Measurements from ENCODE around the gene SMS. TPM values are rescaled to one million over a fixed set of nuclear protein-coding genes. Genes with fewer than 3 reads are reported as not detected.

The SMS gene
- total and polyA plus RNA-seq, 2 of the 13 experiments (the other 11 are each of a cell fraction or from before 2014, with no cell fraction given): 40.5 to 91.9 TPM

GRCh38 chrX:21956783-21957182 is 16.3 kb downstream of the SMS start:
- H3K79me2 ChIP-seq (ENCODE audit: insufficient read depth, low read length): peaks cover 86% of the 10 kb centered on the region
- ATAC-seq (no peak), FAIRE-seq (no peak), DNase-seq (ENCODE audit: low spot score) (no peak)
- no peak overlapping the region for H3K27ac ChIP-seq (ENCODE audit: extremely low read length, insufficient read depth, low read length)
- ChIA-PET CTCF (ENCODE audit: low intra/inter-chr PET ratio, low total read pairs) (no interaction called here), POLR2A (no interaction called here)
- no peaks in the 10 kb centered on the region for H3K36me3 ChIP-seq (replicated peaks in 1 of 2; ENCODE audit: control insufficient read depth in 1 of 2, insufficient read depth in 2 of 2, low read length in 2 of 2)
- intact Hi-C loops (cut with micrococcal nuclease; ENCODE audit: unreplicated experiment): no loop called here
- no peak overlapping the region for H3K4me3 ChIP-seq (replicated peaks in 1 of 3; ENCODE audit: insufficient read depth in 1 of 3, low read depth in 2 of 3, low read length in 3 of 3)
- H3K9me3 ChIP-seq (ENCODE audit: low read length): no peaks in the 10 kb centered on the region
- no peaks in the 10 kb centered on the region for H3K27me3 ChIP-seq (ENCODE audit: control insufficient read depth in 1 of 2, insufficient read depth in 2 of 2, low read length in 2 of 2)
- 96% methylated on average over 3 of the region's 7 CpGs for WGBS (ENCODE audit: low lambda C conversion rate)
- BruUV-seq (replicated peaks): no TSS peak
- H3K4me2 ChIP-seq (ENCODE audit: low read depth, low read length): no peak overlapping the region
- in situ Hi-C loops (cut with HindIII; ENCODE audit: extremely low pct_ligation_motif_present, low pct_unique_long_range_greater_than_20kb): no loop called here
- peaks cover 14% of the 10 kb centered on the region for H4K20me1 ChIP-seq (ENCODE audit: insufficient read depth, low read length)
- TF ChIP-seq BRF2 (CRISPR knock-in tag; IDR thresholded peaks at IDR 0.05): no peak
- TF ChIP-seq MYNN (CRISPR knock-in tag; IDR thresholded peaks at IDR 0.05; ENCODE audit: low read depth): no peak
- no peak for TF ChIP-seq ZBTB21 (CRISPR knock-in tag; IDR thresholded peaks at IDR 0.05)
- TF ChIP-seq PHF8 (CRISPR knock-in tag; IDR thresholded peaks at IDR 0.05): no peak
- no peak for TF ChIP-seq EHMT2 (IDR thresholded peaks at IDR 0.05; ENCODE audit: borderline replicate concordance, low read depth, low read length)
- no peak overlapping the region for H3K9ac ChIP-seq (ENCODE audit: insufficient read depth, low read depth, low read length)
- peaks cover 44% of the 10 kb centered on the region for H3K4me1 ChIP-seq (ENCODE audit: insufficient read depth, low read length)
- H2AFZ ChIP-seq (ENCODE audit: low read length): no peak overlapping the region

DNA sequence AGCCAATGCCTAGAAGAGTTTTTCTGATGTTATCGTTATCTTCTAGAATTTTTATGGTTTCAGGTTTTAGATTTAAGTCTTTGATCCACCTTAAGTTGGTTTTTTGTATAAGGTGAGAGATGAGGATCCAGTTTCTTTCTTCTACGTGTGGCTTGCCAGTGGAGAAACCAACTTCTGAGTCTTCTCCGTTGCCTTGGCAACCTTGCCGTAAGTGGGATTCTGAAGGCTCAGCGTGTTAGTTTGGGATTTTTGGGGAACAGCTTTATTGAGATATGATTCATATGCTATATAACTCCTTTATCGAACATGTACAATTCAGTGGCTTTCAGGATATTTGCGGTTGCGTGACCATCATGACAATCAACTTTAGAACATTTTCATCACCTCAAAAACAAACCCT is 17.7 kb downstream of the SMS start:
- ChIA-PET POLR2A (no interaction called here), CTCF (ENCODE audit: low intra/inter-chr PET ratio, low total read pairs) (no interaction called here)
- FAIRE-seq: no peak
- no peak overlapping the region for H3K27ac ChIP-seq (ENCODE audit: extremely low read length, insufficient read depth, low read length)
- peaks cover 14% of the 10 kb centered on the region for H4K20me1 ChIP-seq (ENCODE audit: insufficient read depth, low read length)
- H3K79me2 ChIP-seq (ENCODE audit: insufficient read depth, low read length): peaks cover 86% of the 10 kb centered on the region
- no peak overlapping the region for H2AFZ ChIP-seq (ENCODE audit: low read length)
- H3K4me1 ChIP-seq (ENCODE audit: insufficient read depth, low read length): peaks cover 34% of the 10 kb centered on the region
- no peaks in the 10 kb centered on the region for H3K9me3 ChIP-seq (ENCODE audit: low read length)
- DNase-seq (ENCODE audit: low spot score): no peak
- BruUV-seq (replicated peaks): no TSS peak
- H3K4me3 ChIP-seq (replicated peaks in 1 of 3; ENCODE audit: insufficient read depth in 1 of 3, low read depth in 2 of 3, low read length in 3 of 3): no peak overlapping the region
- intact Hi-C loops (cut with micrococcal nuclease; ENCODE audit: unreplicated experiment) (no loop called here), in situ Hi-C loops (cut with HindIII; ENCODE audit: extremely low pct_ligation_motif_present, low pct_unique_long_range_greater_than_20kb) (no loop called here)
- H3K36me3 ChIP-seq (replicated peaks in 1 of 2; ENCODE audit: control insufficient read depth in 1 of 2, insufficient read depth in 2 of 2, low read length in 2 of 2): no peaks in the 10 kb centered on the region
- no peaks in the 10 kb centered on the region for H3K27me3 ChIP-seq (ENCODE audit: control insufficient read depth in 1 of 2, insufficient read depth in 2 of 2, low read length in 2 of 2)
- ATAC-seq: no peak
- H3K9ac ChIP-seq (ENCODE audit: insufficient read depth, low read depth, low read length): no peak overlapping the region
- H3K4me2 ChIP-seq (ENCODE audit: low read depth, low read length): no peak overlapping the region
- 99% methylated on average over 8 of the region's 8 CpGs for WGBS (ENCODE audit: low lambda C conversion rate)
- TF ChIP-seq DZIP1 (CRISPR knock-in tag; IDR thresholded peaks at IDR 0.05) (no peak), ZNF253 (CRISPR knock-in tag; IDR thresholded peaks at IDR 0.05; ENCODE audit: borderline replicate concordance) (no peak), SMC3 (IDR thresholded peaks at IDR 0.05; ENCODE audit: low read length) (no peak), ZNF570 (CRISPR knock-in tag; IDR thresholded peaks at IDR 0.05; ENCODE audit: borderline replicate concordance) (no peak), ZFY (CRISPR knock-in tag; IDR thresholded peaks at IDR 0.05) (no peak), SP2 (CRISPR knock-in tag; IDR thresholded peaks at IDR 0.05) (no peak), ZNF496 (CRISPR knock-in tag; IDR thresholded peaks at IDR 0.05; ENCODE audit: insufficient replicate concordance) (no peak), ZNF530 (CRISPR knock-in tag; IDR thresholded peaks at IDR 0.05; ENCODE audit: low read depth) (no peak), HMGA1 (CRISPR knock-in tag; conservative IDR thresholded peaks at IDR 0.05) (no peak), ZNF563 (CRISPR knock-in tag; IDR thresholded peaks at IDR 0.05) (no peak), PCBP2 (optimal IDR thresholded peaks at IDR 0.05; ENCODE audit: low read depth, low read length, poor library complexity, severe bottlenecking) (no peak)

Data from HepG2 (cell line).